GM23248 (cell line): ENCODE results near the gene EIF4G3.

Source experiments
- EZH2 ChIP-seq: fragments of 200-600 bp; sonication (generic); IDR thresholded peaks from 2 replicates; pipeline ENCODE4 v1.6.1; 2018; ENCODE audit warnings: antibody characterized with exemption, mild to moderate bottlenecking; ENCODE audit not compliant: insufficient read depth, poor library complexity, severe bottlenecking
- EZH2phosphoT487 ChIP-seq: fragments of 200-600 bp; sonication (generic); IDR thresholded peaks from 2 replicates; pipeline ENCODE4 v1.6.1; 2018; ENCODE audit warnings: antibody characterized with exemption, moderate library complexity, mild to moderate bottlenecking, low read depth; ENCODE audit not compliant: insufficient read depth

GRCh38 chr1:20974951-20975350, 201.7 kb downstream of the EIF4G3 start:
- TF ChIP-seq EZH2phosphoT487: no peak
- TF ChIP-seq EZH2: no peak
